ENCODE measurements around the gene CSGALNACT2.

The CSGALNACT2 gene

DNA sequence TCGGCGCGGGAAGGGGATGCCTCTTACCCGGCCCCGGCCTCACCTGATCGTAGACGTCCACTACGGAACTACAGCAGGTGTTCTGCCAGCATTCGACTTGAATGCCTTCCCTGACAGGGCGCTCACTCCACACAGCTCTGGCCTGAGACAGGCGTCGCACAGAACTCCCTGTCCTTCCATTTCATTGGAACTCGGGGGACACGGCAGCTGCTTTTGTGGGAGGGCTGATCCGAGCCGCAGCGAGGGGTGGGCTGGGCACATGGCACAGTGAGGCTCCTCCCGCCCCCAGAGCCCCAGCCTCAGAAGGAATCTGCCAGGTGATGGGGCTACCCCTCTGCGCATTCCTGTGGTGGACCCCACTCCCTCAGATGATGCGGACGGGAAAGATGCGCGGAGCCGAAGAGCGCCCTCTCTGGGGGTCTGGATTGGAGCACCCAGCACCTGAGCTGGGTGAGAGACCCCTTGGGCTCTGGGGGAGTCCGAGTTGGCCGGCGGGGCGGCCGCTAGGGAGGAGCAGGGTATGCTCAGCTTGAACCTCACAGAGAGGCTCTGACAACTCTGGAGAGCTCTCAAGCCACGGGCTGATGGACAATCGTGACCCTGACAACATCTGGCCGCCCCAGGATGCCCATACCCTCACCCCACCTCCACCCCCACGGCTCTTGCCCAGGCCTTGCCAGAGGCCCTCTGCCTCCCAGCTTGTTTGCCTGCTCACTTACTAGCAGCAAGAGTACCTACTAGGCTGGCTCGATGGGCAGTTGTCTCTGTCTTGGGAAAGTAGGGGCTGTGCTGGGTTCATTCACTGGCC, 92.1 kb downstream of the CSGALNACT2 start:
- Histone ChIP-seq H3K4me1 (no peaks in the 10 kb centered on the region), H3K4me2 (ENCODE audit: low read length) (no peak overlapping the region), H2AFZ (no peak overlapping the region), H3K27ac (no peak overlapping the region), H3K27me3 (ENCODE audit: control insufficient read depth, insufficient read depth, low read length) (peaks cover 2% of the 10 kb centered on the region), H3K4me3 (ENCODE audit: low read depth, low read length) (no peak overlapping the region), H3K9me3 (ENCODE audit: control insufficient read depth, low read length) (no peaks in the 10 kb centered on the region), H3K79me2 (no peaks in the 10 kb centered on the region), H3K9ac (no peak overlapping the region), H3K36me3 (ENCODE audit: control insufficient read depth, insufficient read depth, low read length) (no peaks in the 10 kb centered on the region)
- no peak for TF ChIP-seq CTCF (IDR thresholded peaks at IDR 0.05)

DNA sequence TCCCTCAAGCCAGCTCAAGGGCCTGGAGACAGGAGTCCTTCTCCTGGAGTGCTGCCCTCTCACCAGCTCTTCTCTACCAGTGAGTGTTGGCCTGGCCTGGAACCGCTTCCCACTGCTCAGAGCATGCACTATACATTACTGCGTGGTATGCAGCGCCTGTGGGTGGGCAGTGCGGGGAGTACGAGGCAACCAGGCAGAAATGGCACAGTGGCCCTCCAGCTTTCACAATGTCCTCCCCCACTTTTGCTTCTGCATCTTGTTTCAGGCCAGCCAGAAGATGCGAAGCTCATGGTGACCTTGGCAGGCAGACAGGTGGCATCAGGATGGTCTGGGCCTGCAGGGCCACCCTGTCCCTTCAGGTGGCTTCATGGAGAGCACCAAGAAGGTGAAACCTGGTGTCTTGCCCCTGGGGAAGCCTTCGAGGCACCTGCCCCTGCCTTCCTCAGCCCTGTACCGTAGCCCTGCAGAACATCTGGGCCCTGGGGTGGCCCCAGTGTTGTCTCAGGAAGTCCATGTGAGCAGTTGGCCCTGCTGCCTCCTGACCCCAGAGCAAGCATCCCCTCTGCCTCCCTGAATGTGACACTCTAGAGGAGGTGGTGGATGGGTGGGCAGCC, 92.8 kb downstream of the CSGALNACT2 start:
- Histone ChIP-seq H3K4me2 (ENCODE audit: low read length) (no peak overlapping the region), H3K79me2 (no peaks in the 10 kb centered on the region), H3K27me3 (ENCODE audit: control insufficient read depth, insufficient read depth, low read length) (peaks cover 2% of the 10 kb centered on the region), H3K4me3 (ENCODE audit: low read depth, low read length) (no peak overlapping the region), H3K27ac (no peak overlapping the region), H3K4me1 (no peaks in the 10 kb centered on the region), H3K36me3 (ENCODE audit: control insufficient read depth, insufficient read depth, low read length) (no peaks in the 10 kb centered on the region), H3K9ac (no peak overlapping the region), H2AFZ (no peak overlapping the region), H3K9me3 (ENCODE audit: control insufficient read depth, low read length) (no peaks in the 10 kb centered on the region)
- TF ChIP-seq CTCF (IDR thresholded peaks at IDR 0.05), result no peak

- Histone ChIP-seq H3K36me3 (ENCODE audit: control insufficient read depth, insufficient read depth, low read length) (no peaks in the 10 kb centered on the region), H3K27ac (no peak overlapping the region), H3K4me1 (no peaks in the 10 kb centered on the region), H3K27me3 (ENCODE audit: control insufficient read depth, insufficient read depth, low read length) (peaks cover 2% of the 10 kb centered on the region), H2AFZ (no peak overlapping the region), H3K79me2 (no peaks in the 10 kb centered on the region), H3K9ac (no peak overlapping the region), H3K4me3 (ENCODE audit: low read depth, low read length) (no peak overlapping the region), H3K4me2 (ENCODE audit: low read length) (no peak overlapping the region), H3K9me3 (ENCODE audit: control insufficient read depth, low read length) (no peaks in the 10 kb centered on the region)
- TF ChIP-seq CTCF (IDR thresholded peaks at IDR 0.05), result no peak
Measured at GRCh38 chr10:43231523-43232078, 93.4 kb downstream of the CSGALNACT2 start.

- TF ChIP-seq CTCF (IDR thresholded peaks at IDR 0.05), result no peak
- H3K27ac ChIP-seq, result no peak overlapping the region
- no peak overlapping the region for H3K4me2 ChIP-seq (ENCODE audit: low read length)
- no peak overlapping the region for H2AFZ ChIP-seq
- H3K4me1 ChIP-seq, result no peaks in the 10 kb centered on the region
- H3K9me3 ChIP-seq (ENCODE audit: control insufficient read depth, low read length), result no peaks in the 10 kb centered on the region
- peaks cover 4% of the 10 kb centered on the region for H3K79me2 ChIP-seq
- H3K4me3 ChIP-seq (ENCODE audit: low read depth, low read length), result no peak overlapping the region
- H3K27me3 ChIP-seq (ENCODE audit: control insufficient read depth, insufficient read depth, low read length), result no peaks in the 10 kb centered on the region
- no peaks in the 10 kb centered on the region for H3K36me3 ChIP-seq (ENCODE audit: control insufficient read depth, insufficient read depth, low read length)
- no peak overlapping the region for H3K9ac ChIP-seq
Measured at GRCh38 chr10:43233601-43234430, 95.6 kb downstream of the CSGALNACT2 start.
